ENCODE data around the gene NINJ2. TPM values are rescaled to one million over a fixed set of nuclear protein-coding genes. Genes with fewer than 3 reads are reported as not detected.

NINJ2 gene
- polyA plus RNA-seq, 3 donors = 32.9 to 92.7 (median 73.7) TPM

DNA sequence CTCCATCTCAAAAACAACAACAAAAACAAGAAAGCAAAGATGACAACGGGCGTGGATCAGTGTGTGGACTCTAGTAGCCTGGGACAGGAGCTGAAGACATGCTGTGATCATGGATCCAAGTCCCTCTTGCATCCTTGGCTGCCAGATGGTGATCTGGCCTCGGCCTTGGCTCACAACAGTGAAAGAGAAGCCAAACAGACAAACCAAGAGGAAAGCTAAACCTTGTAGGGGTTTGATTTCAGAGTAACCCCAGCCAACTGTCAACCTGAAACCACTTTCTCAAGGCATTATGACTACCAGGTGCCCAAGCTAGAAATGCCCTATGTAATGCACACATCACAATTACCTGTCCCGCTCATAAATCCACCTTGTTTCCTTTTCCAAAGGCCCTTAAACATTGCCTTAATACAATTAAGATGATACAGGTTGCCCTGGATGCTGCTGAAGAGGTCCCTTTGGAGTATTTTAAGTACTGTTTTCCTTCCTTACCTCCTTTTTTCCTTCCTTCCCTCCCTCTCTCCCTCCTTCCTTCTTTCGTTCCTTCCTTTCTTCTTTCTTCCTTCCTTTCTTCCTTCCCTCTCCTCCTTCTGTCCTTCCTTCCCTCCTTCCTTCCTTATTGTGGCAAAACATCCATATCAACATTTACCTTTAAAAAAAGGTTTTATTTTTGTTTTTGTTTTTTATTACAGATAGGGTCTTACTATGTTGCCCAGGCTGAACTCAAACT is 41.4 kb upstream of the NINJ2 start:
- H3K9ac ChIP-seq (ENCODE audit: insufficient read depth, low read length, poor library complexity, severe bottlenecking) = no peak overlapping the region
- H4K20me1 ChIP-seq (ENCODE audit: insufficient read depth, low read length) = no peaks in the 10 kb centered on the region
- H3K4me3 ChIP-seq (replicated peaks in 1 of 3; ENCODE audit: low read depth in 2 of 3, low read length in 3 of 3) = no peak overlapping the region
- H3K36me3 Mint-ChIP-seq = no peaks in the 10 kb centered on the region
- TF ChIP-seq, protein P1, sequence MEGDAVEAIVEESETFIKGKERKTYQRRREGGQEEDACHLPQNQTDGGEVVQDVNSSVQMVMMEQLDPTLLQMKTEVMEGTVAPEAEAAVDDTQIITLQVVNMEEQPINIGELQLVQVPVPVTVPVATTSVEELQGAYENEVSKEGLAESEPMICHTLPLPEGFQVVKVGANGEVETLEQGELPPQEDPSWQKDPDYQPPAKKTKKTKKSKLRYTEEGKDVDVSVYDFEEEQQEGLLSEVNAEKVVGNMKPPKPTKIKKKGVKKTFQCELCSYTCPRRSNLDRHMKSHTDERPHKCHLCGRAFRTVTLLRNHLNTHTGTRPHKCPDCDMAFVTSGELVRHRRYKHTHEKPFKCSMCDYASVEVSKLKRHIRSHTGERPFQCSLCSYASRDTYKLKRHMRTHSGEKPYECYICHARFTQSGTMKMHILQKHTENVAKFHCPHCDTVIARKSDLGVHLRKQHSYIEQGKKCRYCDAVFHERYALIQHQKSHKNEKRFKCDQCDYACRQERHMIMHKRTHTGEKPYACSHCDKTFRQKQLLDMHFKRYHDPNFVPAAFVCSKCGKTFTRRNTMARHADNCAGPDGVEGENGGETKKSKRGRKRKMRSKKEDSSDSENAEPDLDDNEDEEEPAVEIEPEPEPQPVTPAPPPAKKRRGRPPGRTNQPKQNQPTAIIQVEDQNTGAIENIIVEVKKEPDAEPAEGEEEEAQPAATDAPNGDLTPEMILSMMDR (IDR thresholded peaks at IDR 0.05) = no peak
- H3K27me3 ChIP-seq (ENCODE audit: control insufficient read depth in 2 of 2, insufficient read depth in 2 of 2, low read length in 2 of 2) = no peaks in the 10 kb centered on the region
- H3K27ac ChIP-seq (ENCODE audit: low read depth in 1 of 2, low read length in 2 of 2) = no peak overlapping the region
- peak overlapping the region in 1 of 7 donors; percentile 38 for H3K27ac Mint-ChIP-seq
- peaks cover 10% of the 10 kb centered on the region for H3K4me1 Mint-ChIP-seq
- H3K79me2 ChIP-seq (ENCODE audit: insufficient read depth, low read length) = no peaks in the 10 kb centered on the region
- no peak overlapping the region for H3K4me3 Mint-ChIP-seq
- intact Hi-C loops (cut with micrococcal nuclease) = loop anchor here in 1 of 2 donors (10.0 kb wide), 1 partner anchor 50 kb away; no protein-coding TSS in a partner anchor
- peaks cover 0 to 10% of the 10 kb centered on the region in 2 donors for H3K9me3 ChIP-seq (replicated peaks in 1 of 2; ENCODE audit: control insufficient read depth in 1 of 2, insufficient read depth in 1 of 2, low read length in 2 of 2)
- 100% methylated on average over 2 of the region's 5 CpGs for WGBS (ENCODE audit: insufficient coverage)
- peaks cover 4 to 13% of the 10 kb centered on the region in 2 donors for H3K4me1 ChIP-seq (ENCODE audit: control insufficient read depth in 1 of 2, insufficient read depth in 2 of 2, low read length in 2 of 2)
- H2AFZ ChIP-seq (ENCODE audit: insufficient read depth, low read depth, low read length, poor library complexity, severe bottlenecking) = no peak overlapping the region
- DNase-seq = no peak
- no peak overlapping the region for H3K4me2 ChIP-seq (replicated peaks; ENCODE audit: extremely low read depth, low read length, poor library complexity, severe bottlenecking)
- H3K36me3 ChIP-seq (replicated peaks in 1 of 2; ENCODE audit: control insufficient read depth in 1 of 2, insufficient read depth in 2 of 2, low read length in 2 of 2) = no peaks in the 10 kb centered on the region
- H3K9me3 Mint-ChIP-seq = peaks cover 0 to 15% (median 4%) of the 10 kb centered on the region in 7 donors
- peaks cover 0 to 4% (median 2%) of the 10 kb centered on the region in 3 donors for H3K27me3 Mint-ChIP-seq (ENCODE audit: low read depth in 3 of 3)

DNA sequence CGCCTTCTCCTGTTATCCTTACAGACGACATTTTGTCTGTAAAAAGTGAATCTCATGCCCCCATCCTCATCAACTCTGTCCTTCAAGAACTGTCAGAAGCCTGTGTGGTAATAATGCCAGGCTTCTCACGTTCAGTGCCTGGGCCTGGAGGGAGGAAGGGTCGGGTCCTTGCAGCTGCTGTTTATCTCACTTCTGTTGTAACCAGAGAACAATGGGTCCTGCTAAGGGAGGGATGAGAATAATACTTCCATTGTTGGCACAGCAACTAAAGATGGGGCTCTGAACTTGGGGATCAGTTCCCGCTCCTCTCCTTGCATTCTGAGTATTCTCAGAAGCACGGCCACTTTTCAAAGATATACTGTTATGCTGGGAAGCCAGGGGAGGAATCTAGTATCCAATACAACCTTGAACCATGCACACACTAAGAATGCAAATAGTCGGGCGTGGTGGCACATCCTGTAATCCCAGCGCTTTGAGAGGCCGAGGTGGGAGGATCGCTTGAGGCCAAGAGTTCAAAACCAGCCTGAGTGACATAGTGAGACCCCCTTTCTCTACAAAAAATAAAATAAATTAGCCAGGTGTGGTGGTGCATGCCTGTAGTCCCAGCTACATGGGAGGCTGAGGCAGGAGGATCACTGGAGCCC is 38.8 kb upstream of the NINJ2 start:
- intact Hi-C loops (cut with micrococcal nuclease) = loop anchor here in 1 of 2 donors (10.0 kb wide), 1 partner anchor 47 kb away; no protein-coding TSS in a partner anchor
- TF ChIP-seq, protein P1 (IDR thresholded peaks at IDR 0.05) = no peak
- DNase-seq = no peak

More for the DNA sequence above, 38.8 kb upstream of the NINJ2 start:
- H3K36me3 Mint-ChIP-seq = no peaks in the 10 kb centered on the region
- Histone ChIP-seq H3K79me2 (ENCODE audit: insufficient read depth, low read length) (no peaks in the 10 kb centered on the region), H3K4me3 (replicated peaks in 1 of 3; ENCODE audit: low read depth in 2 of 3, low read length in 3 of 3) (no peak overlapping the region), H3K9ac (ENCODE audit: insufficient read depth, low read length, poor library complexity, severe bottlenecking) (no peak overlapping the region), H3K27ac (ENCODE audit: low read depth in 1 of 2, low read length in 2 of 2) (no peak overlapping the region), H3K4me2 (replicated peaks; ENCODE audit: extremely low read depth, low read length, poor library complexity, severe bottlenecking) (no peak overlapping the region), H4K20me1 (ENCODE audit: insufficient read depth, low read length) (no peaks in the 10 kb centered on the region), H3K9me3 (replicated peaks in 1 of 2; ENCODE audit: control insufficient read depth in 1 of 2, insufficient read depth in 1 of 2, low read length in 2 of 2) (peaks cover 7 to 21% of the 10 kb centered on the region in 2 donors), H3K27me3 (ENCODE audit: control insufficient read depth in 2 of 2, insufficient read depth in 2 of 2, low read length in 2 of 2) (no peaks in the 10 kb centered on the region), H3K36me3 (replicated peaks in 1 of 2; ENCODE audit: control insufficient read depth in 1 of 2, insufficient read depth in 2 of 2, low read length in 2 of 2) (no peaks in the 10 kb centered on the region), H3K4me1 (ENCODE audit: control insufficient read depth in 1 of 2, insufficient read depth in 2 of 2, low read length in 2 of 2) (peaks cover 14 to 26% of the 10 kb centered on the region in 2 donors), H2AFZ (ENCODE audit: insufficient read depth, low read depth, low read length, poor library complexity, severe bottlenecking) (no peak overlapping the region)
- peaks cover 8 to 19% (median 13%) of the 10 kb centered on the region in 7 donors for H3K9me3 Mint-ChIP-seq
- H3K4me1 Mint-ChIP-seq = peaks cover 24% of the 10 kb centered on the region
- H3K27me3 Mint-ChIP-seq (ENCODE audit: low read depth in 3 of 3) = peaks cover 0 to 2% (median 2%) of the 10 kb centered on the region in 3 donors
- H3K27ac Mint-ChIP-seq = peak overlapping the region in 1 of 7 donors; percentile 14
- 88% methylated on average over 4 of the region's 11 CpGs for WGBS (ENCODE audit: insufficient coverage)
- H3K4me3 Mint-ChIP-seq = no peak overlapping the region
